HEK293 (cell line): Measurements from ENCODE around the gene HK3.

ENCODE experiments used
- CTCF ChIA-PET: fragments of 350-600 bp; formaldehyde crosslinking; extraction: SDS; loops from one replicate; lab custom pipeline; 2021; ENCODE audit warnings: antibody characterized with exemption; lab: Yijun Ruan, JAX
- POLR2A ChIA-PET: fragments of 300-600 bp; formaldehyde crosslinking; extraction: SDS; loops from one replicate; lab custom pipeline; 2020; ENCODE audit warnings: antibody characterized with exemption, inconsistent platforms; lab: Yijun Ruan, JAX
- H3K27ac ChIP-seq: fragments of 200-500 bp; sonication (Bioruptor generic); 2 replicates; pipeline ENCODE4 v1.5.1; 2014; ENCODE audit warnings: low read depth, low read length, control low read depth, inconsistent platforms; ENCODE audit errors: extremely low read depth
- H3K36me3 ChIP-seq, 2 experiments: fragments of 200-500 bp in 1 of 2; sonication (Bioruptor generic) in 1 of 2; 1 replicate in 1 of 2; 2 replicates in 1 of 2; pipeline ENCODE4 v1.5.1; 2014 to 2017; ENCODE audit warnings: inconsistent platforms in 2 of 2, low read length in 2 of 2; ENCODE audit not compliant: control insufficient read depth in 2 of 2, insufficient read depth in 1 of 2
- H3K4me1 ChIP-seq: fragments of 200-500 bp; sonication (Bioruptor generic); 2 replicates; pipeline ENCODE4 v1.5.1; 2014; ENCODE audit warnings: mild to moderate bottlenecking, low read length, inconsistent platforms; ENCODE audit not compliant: control insufficient read depth, insufficient read depth
- H3K4me3 ChIP-seq: 2 replicates; pipeline ENCODE4 v1.5.1; 2011; ENCODE audit warnings: low read depth, mild to moderate bottlenecking, control low read depth, low read length, moderate library complexity
- H3K9me3 ChIP-seq: fragments of 200-500 bp; sonication (Bioruptor generic); 2 replicates; pipeline ENCODE4 v1.5.1; 2014; ENCODE audit warnings: low read depth, low read length, inconsistent platforms; ENCODE audit not compliant: control insufficient read depth, insufficient read depth
- GLIS1 ChIP-seq: fragments of 450-650 bp; formaldehyde crosslinking; IDR thresholded peaks from 2 replicates; pipeline ENCODE4 v1.5.1; 2016; ENCODE audit warnings: missing biosample characterization, missing genetic modification characterization
- KLF1 ChIP-seq: fragments of 450-650 bp; formaldehyde crosslinking; IDR thresholded peaks from 2 replicates; pipeline ENCODE4 v1.5.1; 2016; ENCODE audit warnings: missing biosample characterization, missing genetic modification characterization
- KLF10 ChIP-seq: fragments of 450-650 bp; IDR thresholded peaks from 2 replicates; pipeline ENCODE4 v1.5.1; 2018; ENCODE audit warnings: missing biosample characterization, mild to moderate bottlenecking, missing genetic modification characterization
- KLF16 ChIP-seq: fragments of 450-650 bp; formaldehyde crosslinking; IDR thresholded peaks from 2 replicates; pipeline ENCODE4 v1.5.1; 2017; ENCODE audit warnings: missing biosample characterization, missing genetic modification characterization
- KLF7 ChIP-seq: fragments of 450-650 bp; formaldehyde crosslinking; IDR thresholded peaks from 2 replicates; pipeline ENCODE4 v1.5.1; 2016; ENCODE audit warnings: missing biosample characterization, missing genetic modification characterization, borderline replicate concordance
- PRDM6 ChIP-seq: fragments of 450-650 bp; formaldehyde crosslinking; IDR thresholded peaks from 2 replicates; pipeline ENCODE4 v1.5.1; 2017; ENCODE audit warnings: missing biosample characterization, missing genetic modification characterization
- SETDB1 ChIP-seq: IDR thresholded peaks from one replicate; pipeline ENCODE4 v1.6.1; 2017; ENCODE audit warnings: mild to moderate bottlenecking, low read length, moderate library complexity, mixed read lengths; ENCODE audit not compliant: insufficient read length
- ZBTB17 ChIP-seq: fragments of 450-650 bp; formaldehyde crosslinking; IDR thresholded peaks from 2 replicates; pipeline ENCODE4 v1.5.1; 2016; ENCODE audit warnings: missing biosample characterization, missing genetic modification characterization
- ZBTB26 ChIP-seq: fragments of 450-650 bp; formaldehyde crosslinking; optimal IDR thresholded peaks from 2 replicates; pipeline ENCODE3; 2016; ENCODE audit warnings: missing biosample characterization, mild to moderate bottlenecking, missing genetic modification characterization
- ZNF10 ChIP-seq: fragments of 450-650 bp; formaldehyde crosslinking; IDR thresholded peaks from 2 replicates; pipeline ENCODE4 v1.5.1; 2017; ENCODE audit warnings: missing biosample characterization, missing genetic modification characterization
- ZNF112 ChIP-seq: fragments of 450-650 bp; formaldehyde crosslinking; IDR thresholded peaks from 2 replicates; pipeline ENCODE4 v1.5.0; 2017; ENCODE audit warnings: missing biosample characterization, missing genetic modification characterization
- ZNF18 ChIP-seq: fragments of 450-650 bp; formaldehyde crosslinking; IDR thresholded peaks from 2 replicates; pipeline ENCODE4 v1.5.1; 2016; ENCODE audit warnings: missing biosample characterization, missing genetic modification characterization
- ZNF211 ChIP-seq: fragments of 450-650 bp; formaldehyde crosslinking; IDR thresholded peaks from 2 replicates; pipeline ENCODE4 v1.5.1; 2016; ENCODE audit warnings: low read depth, missing biosample characterization, missing genetic modification characterization
- ZNF239 ChIP-seq: fragments of 450-650 bp; formaldehyde crosslinking; IDR thresholded peaks from 2 replicates; pipeline ENCODE4 v1.5.1; 2016; ENCODE audit warnings: missing biosample characterization, missing genetic modification characterization
- ZNF335 ChIP-seq: fragments of 450-650 bp; formaldehyde crosslinking; conservative IDR thresholded peaks from 2 replicates; pipeline ENCODE4 v1.5.1; 2016; ENCODE audit warnings: missing biosample characterization, missing genetic modification characterization
- ZNF366 ChIP-seq: fragments of 450-650 bp; formaldehyde crosslinking; conservative IDR thresholded peaks from 2 replicates; pipeline ENCODE4 v1.5.1; 2016; ENCODE audit warnings: missing biosample characterization, missing genetic modification characterization
- ZNF394 ChIP-seq: fragments of 450-650 bp; formaldehyde crosslinking; IDR thresholded peaks from 2 replicates; pipeline ENCODE4 v1.5.1; 2016; ENCODE audit warnings: missing biosample characterization, missing genetic modification characterization, mild to moderate bottlenecking, moderate library complexity, borderline replicate concordance
- ZNF544 ChIP-seq: fragments of 450-650 bp; formaldehyde crosslinking; IDR thresholded peaks from 2 replicates; pipeline ENCODE4 v1.5.0; 2017; ENCODE audit warnings: missing biosample characterization, missing genetic modification characterization
- ZNF610 ChIP-seq: fragments of 450-650 bp; formaldehyde crosslinking; IDR thresholded peaks from 2 replicates; pipeline ENCODE4 v1.5.1; 2016; ENCODE audit warnings: missing biosample characterization, missing genetic modification characterization, borderline replicate concordance
- ZNF623 ChIP-seq: fragments of 450-650 bp; formaldehyde crosslinking; IDR thresholded peaks from 2 replicates; pipeline ENCODE4 v1.5.1; 2016; ENCODE audit warnings: missing biosample characterization, missing genetic modification characterization
- ZSCAN30 ChIP-seq: fragments of 450-650 bp; IDR thresholded peaks from 2 replicates; pipeline ENCODE4 v1.5.1; 2018; ENCODE audit warnings: missing biosample characterization, mild to moderate bottlenecking, missing genetic modification characterization, moderate library complexity
- TF ChIP-seq, protein P1 (sequence below): fragments of 450-650 bp; formaldehyde crosslinking; IDR thresholded peaks from 2 replicates; pipeline ENCODE4 v1.5.1; 2016; ENCODE audit warnings: missing biosample characterization, missing genetic modification characterization

The HK3 gene

GRCh38 chr5:176892663-176893062, 6.5 kb downstream of the HK3 start (continued):
- TF ChIP-seq ZNF18 (tag by site-specific recombination) (no peak), KLF1 (tag by site-specific recombination) (no peak), ZSCAN30 (no peak), GLIS1 (tag by site-specific recombination) (no peak), ZNF239 (tag by site-specific recombination) (no peak), PRDM6 (tag by site-specific recombination) (no peak), ZNF544 (no peak), ZNF366 (tag by site-specific recombination) (no peak)

- Histone ChIP-seq H3K36me3 (no peaks in the 10 kb centered on the region), H3K4me1 (no peaks in the 10 kb centered on the region), H3K4me3 (no peak overlapping the region), H3K27ac (no peak overlapping the region), H3K9me3 (no peaks in the 10 kb centered on the region)
- POLR2A ChIA-PET = no interaction called here
- CTCF ChIA-PET = no interaction called here
- TF ChIP-seq ZBTB26 (no peak), ZNF10 (tag by site-specific recombination) (no peak)
These were observed 7.7 kb downstream of the HK3 start for GRCh38 chr5:176891331-176891958.

DNA sequence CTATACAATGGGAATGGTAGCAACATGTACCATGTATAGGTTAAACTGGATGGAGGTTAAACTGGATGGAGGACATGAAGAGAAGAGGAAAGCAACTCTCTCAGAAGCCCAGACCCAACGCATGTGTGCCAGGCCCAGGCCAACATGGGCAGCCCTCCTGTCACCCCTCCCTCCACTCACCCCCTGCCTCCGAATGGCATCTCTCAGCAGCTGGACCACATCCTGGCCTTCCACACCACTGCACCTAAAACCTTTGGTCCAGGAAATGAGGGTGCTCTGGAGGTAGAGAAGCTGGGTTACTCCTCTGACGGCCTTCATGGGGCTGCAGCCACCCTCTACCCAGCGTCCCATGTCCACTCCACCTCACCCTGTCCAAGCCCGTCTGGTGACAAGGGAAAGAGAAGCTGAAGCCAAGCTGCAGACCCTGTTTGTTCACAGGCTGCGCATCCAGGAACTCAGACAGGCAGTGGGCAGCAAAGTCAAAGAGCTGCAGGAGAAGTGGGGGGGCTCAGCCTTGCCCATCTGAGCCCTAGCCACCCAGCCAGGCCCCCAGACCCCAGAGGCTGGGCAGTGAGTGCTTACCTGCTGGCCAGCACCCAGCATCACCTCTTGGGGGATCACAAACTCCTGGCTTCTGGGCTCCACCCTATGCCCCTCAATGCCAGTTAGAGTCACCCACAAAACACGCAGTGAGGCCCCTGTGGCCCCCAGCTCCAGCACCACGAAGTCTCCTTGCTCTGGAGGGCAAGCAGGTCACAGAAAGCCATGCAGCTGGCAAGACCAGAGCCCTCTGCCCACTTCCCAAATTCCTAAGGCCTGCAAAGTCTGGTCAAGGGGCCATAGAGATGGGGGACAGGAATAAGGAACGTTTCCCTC, 8.5 kb downstream of the HK3 start:
- H3K27ac ChIP-seq = no peak overlapping the region
- no peak for TF ChIP-seq ZNF335
- CTCF ChIA-PET = interaction anchor here (0.7 kb wide), 1 partner anchor 224 kb away, joined by 4 read pairs; no protein-coding TSS in a partner anchor
- POLR2A ChIA-PET = no interaction called here
- no peaks in the 10 kb centered on the region for H3K4me1 ChIP-seq
- no peak overlapping the region for H3K4me3 ChIP-seq
- H3K9me3 ChIP-seq = no peaks in the 10 kb centered on the region
- H3K36me3 ChIP-seq = no peaks in the 10 kb centered on the region

GRCh38 chr5:176889321-176890280, 9.5 kb downstream of the HK3 start:
- POLR2A ChIA-PET = no interaction called here
- TF ChIP-seq KLF16 (tag by site-specific recombination) (no peak), ZNF211 (no peak), ZNF610 (no peak), ZNF112 (tag by site-specific recombination) (no peak), ZBTB17 (tag by site-specific recombination) (no peak), KLF7 (tag by site-specific recombination) (no peak), SETDB1 (no peak), KLF10 (no peak), ZNF623 (tag by site-specific recombination) (no peak), ZNF394 (no peak), KLF1 (tag by site-specific recombination) (no peak)
- TF ChIP-seq, protein P1, sequence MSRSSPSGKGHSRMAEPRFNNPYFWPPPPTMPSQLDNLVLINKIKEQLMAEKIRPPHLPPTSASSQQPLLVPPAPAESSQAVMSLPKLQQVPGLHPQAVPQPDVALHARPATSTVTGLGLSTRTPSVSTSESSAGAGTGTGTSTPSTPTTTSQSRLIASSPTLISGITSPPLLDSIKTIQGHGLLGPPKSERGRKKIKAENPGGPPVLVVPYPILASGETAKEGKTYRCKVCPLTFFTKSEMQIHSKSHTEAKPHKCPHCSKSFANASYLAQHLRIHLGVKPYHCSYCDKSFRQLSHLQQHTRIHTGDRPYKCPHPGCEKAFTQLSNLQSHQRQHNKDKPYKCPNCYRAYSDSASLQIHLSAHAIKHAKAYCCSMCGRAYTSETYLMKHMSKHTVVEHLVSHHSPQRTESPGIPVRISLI = no peak

More at GRCh38 chr5:176889321-176890280, 9.5 kb downstream of the HK3 start:
- Histone ChIP-seq H3K4me1 (no peaks in the 10 kb centered on the region), H3K36me3 (no peaks in the 10 kb centered on the region), H3K27ac (no peak overlapping the region), H3K9me3 (no peaks in the 10 kb centered on the region), H3K4me3 (no peak overlapping the region)
- CTCF ChIA-PET = no interaction called here
